Tibial nerve (tissue), 4 donors: ENCODE measurements around the gene HPSE2. TPM values are rescaled to one million over a fixed set of nuclear protein-coding genes. Genes with fewer than 3 reads are reported as not detected.

ENCODE experiments used
- DNase-seq, 2 donors: peaks; one replicate each; pipeline ENCODE4 v3.0.0-alpha.2; 2019; ENCODE audit warnings: low spot score in 2 of 2
- H3K27ac ChIP-seq, 4 donors: fragments of 200-600 bp; sonication (generic) in 3 of 4; one replicate each; pipeline ENCODE4 v1.5.1; 2017 to 2019; ENCODE audit warnings: mild to moderate bottlenecking in 1 of 4
- H3K27me3 ChIP-seq, 2 donors: fragments of 200-600 bp; sonication (generic) in 1 of 2; one replicate each; pipeline versions ENCODE4 v1.5.1 to v1.6.0; 2017 to 2019
- H3K36me3 ChIP-seq, 3 donors: fragments of 200-600 bp; sonication (generic); one replicate each; pipeline ENCODE4 v1.5.1; 2018 to 2019
- H3K4me1 ChIP-seq, 4 donors: fragments of 200-600 bp; sonication (generic) in 3 of 4; one replicate each; pipeline ENCODE4 v1.5.1; 2017 to 2019
- H3K4me3 ChIP-seq, 4 donors: fragments of 200-600 bp; sonication (generic) in 3 of 4; one replicate each; pipeline ENCODE4 v1.5.1; 2017 to 2019; ENCODE audit warnings: mild to moderate bottlenecking in 1 of 4, moderate library complexity in 1 of 4
- H3K9me3 ChIP-seq, 4 donors: fragments of 200-600 bp; sonication (generic) in 3 of 4; one replicate each; pipeline ENCODE4 v1.5.1; 2017 to 2019
- EP300 ChIP-seq, 2 donors: sonication (generic); formaldehyde crosslinking; IDR thresholded peaks; one replicate each; pipeline ENCODE4 v1.6.1; 2017; ENCODE audit warnings: antibody characterized with exemption in 2 of 2, mild to moderate bottlenecking in 1 of 2
- POLR2A ChIP-seq, 2 donors: fragments of 450-650 bp; IDR thresholded peaks; one replicate each; pipeline ENCODE4 v1.6.1; 2017; ENCODE audit warnings: antibody characterized with exemption in 2 of 2, mild to moderate bottlenecking in 2 of 2, moderate library complexity in 2 of 2
- WGBS, 2 donors: methylation state at CpG; one replicate each; pipeline ENCODE4 v1.1.5; 2018; 5-methylcytosine and 5-hydroxymethylcytosine counted together
- total RNA-seq, 4 donors: library from RNA; depleted of rRNA; stranded (reverse); fragments of >200 nt; gene quantifications; one replicate each; pipeline ENCODE4 v1.1.0, GENCODE V29; 2016
- TF ChIP-seq, protein P1 (sequence below), 5 experiments: fragments of 200-600 bp in 3 of 5; fragments of 450-650 bp in 2 of 5; sonication (generic) in 3 of 5; IDR thresholded peaks; one replicate each; pipeline ENCODE4 v1.5.1; 2016 to 2019; ENCODE audit warnings: antibody characterized with exemption in 5 of 5, mild to moderate bottlenecking in 3 of 5, moderate library complexity in 2 of 5

HPSE2 gene
- total RNA-seq, 4 donors from 2014 or later: 0.63 TPM; not detected in 3

DNA sequence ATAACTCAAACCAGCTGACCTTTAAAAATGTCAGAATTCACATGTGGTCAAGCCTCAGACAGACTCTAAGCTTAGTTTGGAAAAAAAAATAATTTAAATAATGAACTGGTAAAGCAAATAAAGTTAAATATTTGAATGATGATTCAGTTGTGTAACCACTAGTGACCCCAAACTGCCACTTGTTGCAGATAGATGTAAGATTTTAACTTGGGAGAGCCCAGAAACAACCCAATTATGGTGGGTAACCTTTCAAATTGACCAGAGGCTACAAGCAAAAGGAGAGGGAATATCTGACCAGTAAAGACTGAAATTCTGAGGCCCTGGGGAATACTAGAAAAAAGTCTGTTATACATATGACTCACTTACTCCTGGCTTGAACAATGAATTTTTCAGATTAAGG, 268.1 kb downstream of the HPSE2 start:
- TF ChIP-seq EP300 (IDR thresholded peaks at IDR 0.05) (no peak), POLR2A (IDR thresholded peaks at IDR 0.05) (no peak)
- TF ChIP-seq, protein P1, sequence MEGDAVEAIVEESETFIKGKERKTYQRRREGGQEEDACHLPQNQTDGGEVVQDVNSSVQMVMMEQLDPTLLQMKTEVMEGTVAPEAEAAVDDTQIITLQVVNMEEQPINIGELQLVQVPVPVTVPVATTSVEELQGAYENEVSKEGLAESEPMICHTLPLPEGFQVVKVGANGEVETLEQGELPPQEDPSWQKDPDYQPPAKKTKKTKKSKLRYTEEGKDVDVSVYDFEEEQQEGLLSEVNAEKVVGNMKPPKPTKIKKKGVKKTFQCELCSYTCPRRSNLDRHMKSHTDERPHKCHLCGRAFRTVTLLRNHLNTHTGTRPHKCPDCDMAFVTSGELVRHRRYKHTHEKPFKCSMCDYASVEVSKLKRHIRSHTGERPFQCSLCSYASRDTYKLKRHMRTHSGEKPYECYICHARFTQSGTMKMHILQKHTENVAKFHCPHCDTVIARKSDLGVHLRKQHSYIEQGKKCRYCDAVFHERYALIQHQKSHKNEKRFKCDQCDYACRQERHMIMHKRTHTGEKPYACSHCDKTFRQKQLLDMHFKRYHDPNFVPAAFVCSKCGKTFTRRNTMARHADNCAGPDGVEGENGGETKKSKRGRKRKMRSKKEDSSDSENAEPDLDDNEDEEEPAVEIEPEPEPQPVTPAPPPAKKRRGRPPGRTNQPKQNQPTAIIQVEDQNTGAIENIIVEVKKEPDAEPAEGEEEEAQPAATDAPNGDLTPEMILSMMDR (IDR thresholded peaks at IDR 0.05): no peak
- no peaks in the 10 kb centered on the region for H3K36me3 ChIP-seq
- H3K4me3 ChIP-seq: no peak overlapping the region
- H3K9me3 ChIP-seq: no peaks in the 10 kb centered on the region
- H3K27me3 ChIP-seq: no peaks in the 10 kb centered on the region
- no peaks in the 10 kb centered on the region for H3K4me1 ChIP-seq
- H3K27ac ChIP-seq: no peak overlapping the region
- DNase-seq: no peak

DNA sequence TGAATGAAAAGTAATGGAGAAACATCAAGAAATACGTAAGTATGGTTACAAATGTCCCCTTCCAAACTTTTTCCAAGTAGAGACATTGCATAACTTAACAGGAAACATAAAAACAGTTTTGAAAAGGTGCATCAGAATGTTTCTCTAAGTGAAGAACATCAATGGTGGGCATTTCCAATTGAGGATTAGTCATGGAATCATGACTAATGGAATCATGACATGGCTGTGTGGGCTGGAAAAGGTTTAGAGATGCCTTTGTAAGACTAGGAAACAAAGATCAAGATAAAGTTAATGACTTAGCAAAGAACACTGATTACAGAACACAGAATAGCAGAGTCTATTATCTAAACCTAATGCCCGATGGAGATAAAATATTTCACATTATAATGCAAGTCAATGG, 272.0 kb downstream of the HPSE2 start:
- H3K27ac ChIP-seq: no peak overlapping the region
- no peak overlapping the region for H3K4me3 ChIP-seq
- WGBS, 2 donors: 74 to 84% methylated on average over 2 of the region's 2 CpGs
- no peaks in the 10 kb centered on the region for H3K36me3 ChIP-seq
- H3K27me3 ChIP-seq: no peaks in the 10 kb centered on the region
- no peak for DNase-seq
- H3K4me1 ChIP-seq: no peaks in the 10 kb centered on the region
- TF ChIP-seq, protein P1 (IDR thresholded peaks at IDR 0.05): no peak
- TF ChIP-seq POLR2A (IDR thresholded peaks at IDR 0.05) (no peak), EP300 (IDR thresholded peaks at IDR 0.05) (no peak)
- no peaks in the 10 kb centered on the region for H3K9me3 ChIP-seq

DNA sequence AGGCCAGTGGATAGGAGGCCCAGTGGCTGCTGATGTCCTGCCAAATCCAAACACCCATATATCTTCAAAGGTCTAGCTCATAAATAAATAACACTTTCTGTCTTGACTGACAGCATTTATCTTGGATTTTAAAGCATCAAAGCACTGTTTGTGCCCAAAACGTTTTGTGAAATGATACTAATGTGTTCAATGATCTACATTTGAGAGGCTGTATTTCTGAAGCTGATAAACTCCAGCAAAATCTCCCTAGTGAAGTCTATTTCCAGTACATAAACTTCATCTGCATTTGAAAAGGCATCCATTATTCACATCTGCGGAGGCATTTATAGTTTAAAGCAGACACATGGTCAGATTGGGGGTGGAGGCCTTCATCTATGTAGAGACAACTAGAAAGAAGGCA, 276.3 kb downstream of the HPSE2 start:
- Histone ChIP-seq H3K27me3 (no peaks in the 10 kb centered on the region), H3K9me3 (no peaks in the 10 kb centered on the region), H3K36me3 (no peaks in the 10 kb centered on the region), H3K27ac (no peak overlapping the region), H3K4me1 (no peaks in the 10 kb centered on the region), H3K4me3 (no peak overlapping the region)
- TF ChIP-seq EP300 (IDR thresholded peaks at IDR 0.05) (no peak), POLR2A (IDR thresholded peaks at IDR 0.05) (no peak)
- TF ChIP-seq, protein P1 (IDR thresholded peaks at IDR 0.05): no peak
- 19 to 20% methylated on average over 2 of the region's 2 CpGs for WGBS, 2 donors
- no peak for DNase-seq

DNA sequence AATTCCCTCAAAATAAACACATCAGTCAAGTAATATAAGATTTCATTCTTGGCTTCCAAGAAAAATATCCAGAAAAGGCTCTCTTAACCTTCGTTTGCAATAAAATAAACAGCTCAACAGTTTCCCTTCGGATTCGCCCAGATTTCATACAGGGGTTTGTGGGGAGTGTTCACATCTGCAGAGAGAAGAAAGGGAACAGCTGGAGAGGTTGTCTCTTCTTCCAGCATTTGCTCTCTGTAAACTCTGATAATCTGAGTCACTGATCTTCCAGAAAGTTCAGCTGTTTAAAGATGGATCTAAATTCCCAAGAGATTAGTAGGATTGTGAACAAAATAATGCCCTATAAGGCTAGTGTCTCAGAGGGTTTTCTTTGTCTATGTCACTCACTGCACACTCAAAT, 277.9 kb downstream of the HPSE2 start:
- Histone ChIP-seq H3K9me3 (peaks cover 0 to 6% (median 0%) of the 10 kb centered on the region in 4 donors), H3K36me3 (no peaks in the 10 kb centered on the region), H3K4me1 (no peaks in the 10 kb centered on the region), H3K27ac (no peak overlapping the region), H3K27me3 (no peaks in the 10 kb centered on the region), H3K4me3 (no peak overlapping the region)
- no peak for DNase-seq
- WGBS, 2 donors: 58 to 64% methylated on average over 3 of the region's 3 CpGs
- TF ChIP-seq POLR2A (IDR thresholded peaks at IDR 0.05): no peak
- TF ChIP-seq EP300 (IDR thresholded peaks at IDR 0.05): no peak
- TF ChIP-seq, protein P1 (IDR thresholded peaks at IDR 0.05): no peak

DNA sequence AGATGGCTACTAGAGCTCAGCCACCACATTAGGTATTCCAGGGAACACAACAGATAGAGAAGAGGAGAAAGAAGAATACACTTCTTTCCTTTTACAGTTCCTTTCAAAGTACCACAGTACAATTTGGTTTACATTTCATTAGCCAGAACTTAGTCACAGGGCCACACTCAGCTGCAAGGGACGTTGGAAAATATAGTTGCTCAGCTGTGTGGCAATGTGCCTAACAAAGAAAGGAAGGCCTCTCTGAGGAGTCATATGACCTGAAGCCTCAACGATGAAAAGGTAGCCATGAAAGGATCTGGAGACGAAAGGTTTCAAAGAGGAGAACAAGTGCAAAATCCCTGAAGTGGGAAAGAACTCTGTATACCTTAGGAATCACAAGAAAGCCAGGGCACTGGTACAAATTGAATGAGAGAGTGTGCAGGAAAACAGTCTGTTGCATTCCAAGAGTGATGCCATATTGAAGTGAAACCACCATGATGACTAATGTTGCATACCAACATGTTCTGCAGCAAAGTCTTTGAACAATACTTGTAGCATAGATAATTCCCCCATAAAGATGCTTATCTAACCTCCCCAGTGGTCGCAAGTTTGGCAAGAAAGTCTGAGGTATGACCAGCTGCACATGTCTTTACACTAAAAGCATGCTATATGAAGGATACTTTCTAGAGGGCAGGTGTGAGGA, 278.9 kb downstream of the HPSE2 start:
- Histone ChIP-seq H3K27me3 (no peaks in the 10 kb centered on the region), H3K9me3 (peaks cover 0 to 6% (median 0%) of the 10 kb centered on the region in 4 donors), H3K4me3 (no peak overlapping the region), H3K4me1 (no peaks in the 10 kb centered on the region), H3K27ac (no peak overlapping the region), H3K36me3 (no peaks in the 10 kb centered on the region)
- WGBS, 2 donors: 74 to 75% methylated on average over 4 of the region's 4 CpGs
- TF ChIP-seq, protein P1 (IDR thresholded peaks at IDR 0.05): no peak
- TF ChIP-seq POLR2A (IDR thresholded peaks at IDR 0.05): no peak
- TF ChIP-seq EP300 (IDR thresholded peaks at IDR 0.05): no peak
- DNase-seq: no peak
